Measurements from ENCODE around the gene COL5A1. TPM values are rescaled to one million over a fixed set of nuclear protein-coding genes. Genes with fewer than 3 reads are reported as not detected.
A peak's percentile ranks its signal among the peaks of the same experiment; 100 is the strongest.

Gene COL5A1
- total RNA-seq, 4 donors from 2014 or later: 4.9 to 97.4 (median 11.9) TPM

GRCh38 chr9:134626069-134626423, 15.6 kb upstream of the COL5A1 start:
- no peaks in the 10 kb centered on the region for H3K36me3 ChIP-seq
- TF ChIP-seq POLR2A (IDR thresholded peaks at IDR 0.05) (no peak), CTCF (IDR thresholded peaks at IDR 0.05) (no peak)
- H3K4me1 ChIP-seq: no peaks in the 10 kb centered on the region
- H3K27ac ChIP-seq: no peak overlapping the region
- H3K4me3 ChIP-seq: no peak overlapping the region
- peak in 1 of 3 donors; percentile 9 for DNase-seq
- H3K9me3 ChIP-seq: no peaks in the 10 kb centered on the region
- no peaks in the 10 kb centered on the region for H3K27me3 ChIP-seq

- Histone ChIP-seq H3K36me3 (no peaks in the 10 kb centered on the region), H3K27me3 (no peaks in the 10 kb centered on the region), H3K4me3 (no peak overlapping the region), H3K4me1 (no peaks in the 10 kb centered on the region), H3K27ac (no peak overlapping the region), H3K9me3 (no peaks in the 10 kb centered on the region)
- DNase-seq: peak in 2 of 3 donors; percentile 8 to 33
- TF ChIP-seq CTCF (IDR thresholded peaks at IDR 0.05) (no peak), POLR2A (IDR thresholded peaks at IDR 0.05) (no peak)
Observed at GRCh38 chr9:134626571-134627416, 14.8 kb upstream of the COL5A1 start.

- no peak overlapping the region for H3K27ac ChIP-seq
- H3K36me3 ChIP-seq: no peaks in the 10 kb centered on the region
- H3K27me3 ChIP-seq: no peaks in the 10 kb centered on the region
- no peak for TF ChIP-seq CTCF (IDR thresholded peaks at IDR 0.05)
- no peak for TF ChIP-seq POLR2A (IDR thresholded peaks at IDR 0.05)
- no peak overlapping the region for H3K4me3 ChIP-seq
- no peaks in the 10 kb centered on the region for H3K9me3 ChIP-seq
- no peaks in the 10 kb centered on the region for H3K4me1 ChIP-seq
- peak in 2 of 3 donors; percentile 31 to 34 for DNase-seq
Observed at GRCh38 chr9:134627417-134628353, 13.9 kb upstream of the COL5A1 start.

GRCh38 chr9:134628354-134628736, 13.3 kb upstream of the COL5A1 start:
- no peaks in the 10 kb centered on the region for H3K4me1 ChIP-seq
- TF ChIP-seq POLR2A (IDR thresholded peaks at IDR 0.05) (no peak), CTCF (IDR thresholded peaks at IDR 0.05) (no peak)
- H3K27ac ChIP-seq: no peak overlapping the region
- H3K36me3 ChIP-seq: no peaks in the 10 kb centered on the region
- no peaks in the 10 kb centered on the region for H3K27me3 ChIP-seq
- DNase-seq: peak in 2 of 3 donors; percentile 33 to 39
- H3K9me3 ChIP-seq: no peaks in the 10 kb centered on the region
- no peak overlapping the region for H3K4me3 ChIP-seq

GRCh38 chr9:134629061-134629585, 12.5 kb upstream of the COL5A1 start:
- H3K27ac ChIP-seq: no peak overlapping the region
- no peak for TF ChIP-seq POLR2A (IDR thresholded peaks at IDR 0.05)
- no peak for TF ChIP-seq CTCF (IDR thresholded peaks at IDR 0.05)
- no peaks in the 10 kb centered on the region for H3K9me3 ChIP-seq
- H3K27me3 ChIP-seq: no peaks in the 10 kb centered on the region
- DNase-seq: peak in 1 of 3 donors; percentile 30
- no peaks in the 10 kb centered on the region for H3K4me1 ChIP-seq
- H3K36me3 ChIP-seq: no peaks in the 10 kb centered on the region
- no peak overlapping the region for H3K4me3 ChIP-seq

Data from Peyer's patch (tissue), 4 donors.